H9 (cell line): ENCODE data around the gene RACGAP1. TPM values are rescaled to one million over a fixed set of nuclear protein-coding genes. Genes with fewer than 3 reads are reported as not detected.

Source experiments
- DNase-seq: peaks from one replicate; pipeline ENCODE4 v3.0.0-alpha.2; 2017
- H2AFZ ChIP-seq: one replicate; pipeline ENCODE4 v1.6.1; 2013; ENCODE audit warnings: mild to moderate bottlenecking, low read length, control low read depth, moderate library complexity
- H2AK5ac ChIP-seq: 2 replicates; pipeline ENCODE4 v1.6.1; 2013; ENCODE audit warnings: low read length, control low read depth, mixed read lengths; ENCODE audit not compliant: insufficient read length
- H2BK120ac ChIP-seq: one replicate; pipeline ENCODE4 v1.6.1; 2013; ENCODE audit warnings: low read depth, mild to moderate bottlenecking, low read length, control low read depth, inconsistent platforms; ENCODE audit not compliant: poor library complexity, severe bottlenecking
- H2BK12ac ChIP-seq: 2 replicates; pipeline ENCODE4 v1.6.1; 2013; ENCODE audit warnings: low read length, control low read depth, mixed read lengths, low read depth; ENCODE audit not compliant: insufficient read length
- H2BK15ac ChIP-seq: 2 replicates; pipeline ENCODE4 v1.6.1; 2013; ENCODE audit warnings: low read depth, low read length, control low read depth
- H2BK20ac ChIP-seq: one replicate; pipeline ENCODE4 v1.6.1; 2013; ENCODE audit warnings: low read depth, mild to moderate bottlenecking, low read length, control low read depth, inconsistent platforms; ENCODE audit not compliant: poor library complexity, severe bottlenecking
- H2BK5ac ChIP-seq: 2 replicates; pipeline ENCODE4 v1.6.1; 2013; ENCODE audit warnings: low read length, control low read depth, mixed read lengths; ENCODE audit not compliant: insufficient read length
- H3K14ac ChIP-seq: 2 replicates; pipeline ENCODE4 v1.6.1; 2013; ENCODE audit warnings: low read length, control low read depth; ENCODE audit not compliant: insufficient read depth
- H3K18ac ChIP-seq: 2 replicates; pipeline ENCODE4 v1.6.1; 2013; ENCODE audit warnings: low read depth, mild to moderate bottlenecking, mixed read lengths, low read length, control low read depth; ENCODE audit not compliant: insufficient read length
- H3K23ac ChIP-seq: 2 replicates; pipeline ENCODE4 v1.6.1; 2013; ENCODE audit warnings: low read length, control low read depth, mixed read lengths, low read depth; ENCODE audit not compliant: insufficient read length
- H3K23me2 ChIP-seq: 2 replicates; pipeline ENCODE4 v1.6.1; 2013; ENCODE audit warnings: low read depth, mild to moderate bottlenecking, mixed read lengths, low read length, control low read depth; ENCODE audit not compliant: insufficient read length, poor library complexity, severe bottlenecking
- H3K27ac ChIP-seq: 2 replicates; pipeline ENCODE4 v1.5.1; 2013; ENCODE audit warnings: low read length, control low read depth, mixed read lengths, low read depth; ENCODE audit not compliant: insufficient read length
- H3K27me3 ChIP-seq: 2 replicates; pipeline ENCODE4 v1.6.1; 2013; ENCODE audit warnings: low read length, control low read depth, inconsistent platforms; ENCODE audit not compliant: insufficient read depth
- H3K4ac ChIP-seq: 2 replicates; pipeline ENCODE4 v1.6.1; 2013; ENCODE audit warnings: low read depth, mild to moderate bottlenecking, control low read depth, inconsistent platforms, low read length, moderate library complexity
- H3K4me1 ChIP-seq: 2 replicates; pipeline ENCODE4 v1.6.1; 2013; ENCODE audit warnings: low read length, control low read depth, inconsistent platforms; ENCODE audit not compliant: insufficient read depth
- H3K4me2 ChIP-seq: 2 replicates; pipeline ENCODE4 v1.6.1; 2013; ENCODE audit warnings: low read length, control low read depth, mixed read lengths; ENCODE audit not compliant: insufficient read length, insufficient read depth
- H3K56ac ChIP-seq: 2 replicates; pipeline ENCODE4 v1.6.1; 2013; ENCODE audit warnings: low read depth, mild to moderate bottlenecking, mixed read lengths, low read length, control low read depth; ENCODE audit not compliant: insufficient read length
- H3K79me1 ChIP-seq: 2 replicates; pipeline ENCODE4 v1.6.1; 2013; ENCODE audit warnings: low read depth, mild to moderate bottlenecking, moderate library complexity, low read length, control low read depth, inconsistent platforms; ENCODE audit not compliant: insufficient read depth, poor library complexity, severe bottlenecking
- H3K79me2 ChIP-seq: 2 replicates; pipeline ENCODE4 v1.6.1; 2013; ENCODE audit warnings: low read length, control low read depth, inconsistent platforms; ENCODE audit not compliant: insufficient read depth
- H3K9ac ChIP-seq: 2 replicates; pipeline ENCODE4 v1.6.1; 2013; ENCODE audit warnings: low read length, control low read depth, mixed read lengths; ENCODE audit not compliant: insufficient read length; ENCODE audit errors: extremely low read depth
- H3K9me3 ChIP-seq: one replicate; pipeline ENCODE4 v1.6.1; 2013; ENCODE audit warnings: low read depth, low read length, inconsistent platforms; ENCODE audit not compliant: control insufficient read depth
- H3T11ph ChIP-seq: one replicate; pipeline ENCODE4 v1.6.1; 2013; ENCODE audit warnings: mild to moderate bottlenecking, low read length, control low read depth, inconsistent platforms
- H4K20me1 ChIP-seq: one replicate; pipeline ENCODE4 v1.6.1; 2013; ENCODE audit not compliant: control insufficient read depth, insufficient read length, insufficient read depth
- H4K5ac ChIP-seq: 2 replicates; pipeline ENCODE4 v1.6.1; 2013; ENCODE audit warnings: low read depth, mild to moderate bottlenecking, mixed read lengths, low read length, control low read depth; ENCODE audit not compliant: insufficient read length
- H4K8ac ChIP-seq: replicated peaks from 2 replicates; pipeline ENCODE4 v1.6.1; 2013; ENCODE audit warnings: low read length, control low read depth, mixed read lengths, low read depth; ENCODE audit not compliant: insufficient read length
- H4K91ac ChIP-seq: 2 replicates; pipeline ENCODE4 v1.6.1; 2013; ENCODE audit warnings: low read depth, mild to moderate bottlenecking, moderate library complexity, mixed read lengths, low read length, control low read depth; ENCODE audit not compliant: insufficient read length
- H3K27ac Mint-ChIP-seq, 3 experiments: 2 replicates in 2 of 3; 3 replicates in 1 of 3; pipeline ENCODE4 v1.8.0; 2020 to 2021; ENCODE audit warnings: mixed read lengths in 3 of 3, mild to moderate bottlenecking in 1 of 3, moderate library complexity in 1 of 3
- H3K27me3 Mint-ChIP-seq: 2 replicates; pipeline ENCODE4 v1.8.0; 2021; ENCODE audit warnings: low read depth, mild to moderate bottlenecking, moderate library complexity, mixed read lengths
- H3K36me3 Mint-ChIP-seq, 3 experiments: 2 replicates in 2 of 3; 3 replicates in 1 of 3; pipeline ENCODE4 v1.8.0; 2020 to 2021; ENCODE audit warnings: low read depth in 3 of 3, mixed read lengths in 3 of 3; ENCODE audit not compliant: insufficient read depth in 1 of 3
- H3K4me1 Mint-ChIP-seq, 2 experiments: 2 replicates each; pipeline ENCODE4 v1.8.0; 2020; ENCODE audit warnings: mixed read lengths in 2 of 2
- H3K4me3 Mint-ChIP-seq, 2 experiments: 2 replicates in 1 of 2; 3 replicates in 1 of 2; pipeline ENCODE4 v1.8.0; 2020 to 2021; ENCODE audit warnings: mild to moderate bottlenecking in 2 of 2, mixed read lengths in 2 of 2, moderate library complexity in 1 of 2
- H3K9me3 Mint-ChIP-seq, 2 experiments: 2 replicates in 1 of 2; 3 replicates in 1 of 2; pipeline ENCODE4 v1.8.0; 2020; ENCODE audit warnings: mild to moderate bottlenecking in 2 of 2, mixed read lengths in 2 of 2, moderate library complexity in 1 of 2
- CTCF ChIP-seq: fragments of 200-600 bp; sonication (generic); conservative IDR thresholded peaks from 3 replicates; pipeline ENCODE4 v1.8.0; 2021; ENCODE audit warnings: antibody characterized with exemption, mild to moderate bottlenecking
- WGBS: extraction: QIAGEN DNeasy Blood & Tissue Kit; methylation state at CpG from one replicate; pipeline ENCODE4 v1.1.7; 2013; ENCODE audit warnings: missing lambda C conversion rate, low lambda C conversion rate, mixed read lengths; ENCODE audit not compliant: insufficient read length; ENCODE audit errors: extremely low coverage; 5-methylcytosine and 5-hydroxymethylcytosine counted together
- total RNA-seq: library from RNA; stranded (reverse); gene quantifications from 2 replicates; pipeline ENCODE4 v1.2.1, GENCODE V29; 2021

The RACGAP1 gene
- total RNA-seq, 1 experiment from 2014 or later: 64.8 TPM

DNA sequence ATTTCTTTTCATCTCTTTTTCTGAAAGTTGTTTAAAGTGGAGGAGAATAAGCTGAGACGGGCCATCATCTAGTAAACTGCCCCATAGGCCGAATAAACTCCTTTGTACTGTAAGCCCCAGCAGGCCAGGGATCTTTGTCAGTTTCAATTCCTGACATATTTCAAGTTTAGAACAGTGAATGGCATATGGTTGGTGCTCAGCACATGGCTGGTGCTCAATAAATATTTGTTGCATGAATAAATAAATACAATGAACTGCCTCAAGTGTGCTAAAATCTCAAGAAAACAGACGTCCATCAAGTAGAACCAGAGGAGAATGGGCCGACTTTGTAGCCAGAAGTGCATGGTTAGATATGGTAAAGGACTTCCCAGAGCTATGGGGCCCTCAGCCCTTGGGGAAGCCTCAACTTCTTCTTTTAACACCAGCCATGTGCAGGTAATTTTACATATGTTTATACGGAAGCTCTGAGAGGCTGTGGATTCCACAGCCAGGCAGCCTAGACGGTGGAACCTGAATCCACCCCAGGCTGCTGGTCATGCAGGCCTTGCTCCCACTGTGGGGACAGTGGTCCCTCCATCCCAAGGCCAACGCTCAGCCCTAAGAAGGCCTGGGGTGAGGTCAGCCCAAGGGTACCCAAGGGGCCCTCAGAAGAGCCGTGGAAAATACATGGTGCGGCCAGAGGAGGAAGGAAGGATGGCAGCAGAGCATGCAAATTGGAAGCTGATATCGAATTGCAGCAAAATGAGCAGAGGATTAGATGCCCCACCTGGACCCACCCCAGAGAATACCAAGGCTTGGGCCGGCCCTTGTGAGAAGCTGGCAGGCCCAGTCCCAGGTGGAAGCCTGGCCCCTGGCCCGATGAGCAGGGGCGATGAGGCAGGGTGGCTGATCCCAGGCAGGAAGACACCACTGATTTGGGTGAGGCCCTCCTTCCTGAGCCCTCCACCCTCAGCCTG is 83.5 kb downstream of the RACGAP1 start:
- no peak overlapping the region for H3K27ac Mint-ChIP-seq

More for the DNA sequence above, 83.5 kb downstream of the RACGAP1 start:
- H3K18ac ChIP-seq: peak overlapping the region; percentile 27
- no peak overlapping the region for H2BK15ac ChIP-seq
- H3K9me3 Mint-ChIP-seq: no peaks in the 10 kb centered on the region
- WGBS: no CpG with 5 or more reads among the region's 13 CpGs
- no peaks in the 10 kb centered on the region; a peak in 1 of 7 replicates for H3K36me3 Mint-ChIP-seq
- TF ChIP-seq CTCF: no peak
- H3K9me3 ChIP-seq: no peaks in the 10 kb centered on the region
- no peak overlapping the region for H2AK5ac ChIP-seq
- no peak overlapping the region for H4K91ac ChIP-seq
- H2BK5ac ChIP-seq: no peak overlapping the region
- H3K79me2 ChIP-seq: no peaks in the 10 kb centered on the region
- no peaks in the 10 kb centered on the region for H3K27me3 ChIP-seq
- H3K4me3 Mint-ChIP-seq: no peak overlapping the region
- no peak overlapping the region for H2AFZ ChIP-seq
- H3K9ac ChIP-seq: no peak overlapping the region
- H4K5ac ChIP-seq: no peak overlapping the region
- peak; percentile 27 for DNase-seq
- no peaks in the 10 kb centered on the region for H4K20me1 ChIP-seq
- no peak overlapping the region for H3K4me2 ChIP-seq
- no peaks in the 10 kb centered on the region; the same call in 1 of the 2 replicates for H3K4me1 ChIP-seq
- no peak overlapping the region for H3T11ph ChIP-seq
- H3K27ac ChIP-seq: no peak overlapping the region
- no peaks in the 10 kb centered on the region for H3K79me1 ChIP-seq
- H2BK20ac ChIP-seq: no peak overlapping the region
- peaks cover 5% of the 10 kb centered on the region for H3K23me2 ChIP-seq
- H3K56ac ChIP-seq: no peak overlapping the region
- peaks cover 27% of the 10 kb centered on the region for H3K27me3 Mint-ChIP-seq
- H3K23ac ChIP-seq: no peak overlapping the region
- peaks cover 31 to 51% of the 10 kb centered on the region in 2 experiments for H3K4me1 Mint-ChIP-seq
- H3K4ac ChIP-seq: no peak overlapping the region
- H4K8ac ChIP-seq: no peak overlapping the region
- no peak overlapping the region for H2BK120ac ChIP-seq
- no peak overlapping the region for H3K14ac ChIP-seq
- no peak overlapping the region for H2BK12ac ChIP-seq
